OCI-LY3 (cell line): ENCODE measurements around the gene KLK7.

Source experiments
- H2AFZ ChIP-seq: fragments of 200-600, 300-600 bp; shearing (Covaris generic); 2 replicates; pipeline ENCODE4 v1.6.0; 2014; ENCODE audit warnings: antibody characterized with exemption, low read depth, low read length
- H3K27ac ChIP-seq: fragments of 200-600, 300-600 bp; sonication (generic); 2 replicates; pipeline ENCODE4 v1.5.1; 2014; ENCODE audit warnings: mild to moderate bottlenecking, low read length, moderate library complexity, mixed read lengths
- H3K27me3 ChIP-seq: fragments of 200-600, 300-600 bp; sonication (generic); 2 replicates; pipeline ENCODE4 v1.6.1; 2014; ENCODE audit warnings: low read depth, low read length, mixed read lengths
- H3K36me3 ChIP-seq: fragments of 200-600, 300-600 bp; sonication (generic); replicated peaks from 2 replicates; pipeline ENCODE3; 2014; ENCODE audit warnings: low read depth, low read length, mixed read lengths
- H3K4me1 ChIP-seq: fragments of 300-600, 200-600 bp; sonication (generic); 2 replicates; pipeline ENCODE4 v1.6.1; 2014; ENCODE audit warnings: low read length, mixed read lengths
- H3K4me2 ChIP-seq: fragments of 200-600, 300-600 bp; sonication (generic); 2 replicates; pipeline ENCODE4 v1.6.1; 2014; ENCODE audit warnings: low read length, mixed read lengths
- H3K4me3 ChIP-seq: fragments of 300-600, 200-600 bp; sonication (generic); 2 replicates; pipeline ENCODE4 v1.5.1; 2014; ENCODE audit warnings: antibody characterized with exemption, mild to moderate bottlenecking, low read length, moderate library complexity
- H3K79me2 ChIP-seq: fragments of 300-600, 200-600 bp; shearing (Covaris generic); 2 replicates; pipeline ENCODE4 v1.6.1; 2014; ENCODE audit warnings: mild to moderate bottlenecking, low read length, mixed read lengths
- H3K9ac ChIP-seq: fragments of 300-600, 200-600 bp; shearing (Covaris generic); 2 replicates; pipeline ENCODE4 v1.6.0; 2014; ENCODE audit warnings: mild to moderate bottlenecking, low read length, moderate library complexity
- H3K9me3 ChIP-seq: fragments of 200-600, 300-600 bp; shearing (Covaris generic); 2 replicates; pipeline ENCODE4 v1.6.1; 2014; ENCODE audit warnings: low read length, mixed read lengths; ENCODE audit not compliant: insufficient read depth
- H4K20me1 ChIP-seq: fragments of 200-600, 300-600 bp; sonication (generic); 2 replicates; pipeline ENCODE4 v1.6.1; 2016; ENCODE audit warnings: low read length, mixed read lengths; ENCODE audit not compliant: insufficient read depth
- CTCF ChIP-seq: fragments of 200-600, 300-600 bp; sonication (generic); IDR thresholded peaks from 2 replicates; pipeline ENCODE4 v1.5.1; 2014; ENCODE audit warnings: antibody characterized with exemption, low read length, low read depth
- EZH2phosphoT487 ChIP-seq: fragments of 200-600 bp; shearing (Covaris generic); IDR thresholded peaks from 2 replicates; pipeline ENCODE4 v1.6.1; 2018; ENCODE audit warnings: antibody characterized with exemption, mixed run types, low read depth

KLK7 gene

GRCh38 chr19:51012661-51013190 is 29.0 kb upstream of the KLK7 start:
- Histone ChIP-seq H3K9ac (no peak overlapping the region), H4K20me1 (no peaks in the 10 kb centered on the region), H3K27me3 (peaks cover 19% of the 10 kb centered on the region; the same call in 1 of the 2 replicates), H3K79me2 (no peaks in the 10 kb centered on the region), H2AFZ (no peak overlapping the region), H3K4me2 (no peak overlapping the region), H3K9me3 (no peaks in the 10 kb centered on the region), H3K36me3 (no peaks in the 10 kb centered on the region), H3K4me3 (no peak overlapping the region), H3K27ac (no peak overlapping the region), H3K4me1 (no peaks in the 10 kb centered on the region)
- no peak for TF ChIP-seq EZH2phosphoT487
- no peak for TF ChIP-seq CTCF

- Histone ChIP-seq H3K36me3 (no peaks in the 10 kb centered on the region), H2AFZ (no peak overlapping the region), H3K4me3 (no peak overlapping the region), H3K9ac (no peak overlapping the region), H3K79me2 (no peaks in the 10 kb centered on the region), H3K27ac (no peak overlapping the region), H3K4me1 (no peaks in the 10 kb centered on the region), H4K20me1 (no peaks in the 10 kb centered on the region), H3K27me3 (peaks cover 27% of the 10 kb centered on the region; the same call in 1 of the 2 replicates), H3K4me2 (no peak overlapping the region), H3K9me3 (no peaks in the 10 kb centered on the region)
- TF ChIP-seq EZH2phosphoT487, result no peak
- no peak for TF ChIP-seq CTCF
Observed at GRCh38 chr19:51010066-51010795, 26.5 kb upstream of the KLK7 start.

DNA sequence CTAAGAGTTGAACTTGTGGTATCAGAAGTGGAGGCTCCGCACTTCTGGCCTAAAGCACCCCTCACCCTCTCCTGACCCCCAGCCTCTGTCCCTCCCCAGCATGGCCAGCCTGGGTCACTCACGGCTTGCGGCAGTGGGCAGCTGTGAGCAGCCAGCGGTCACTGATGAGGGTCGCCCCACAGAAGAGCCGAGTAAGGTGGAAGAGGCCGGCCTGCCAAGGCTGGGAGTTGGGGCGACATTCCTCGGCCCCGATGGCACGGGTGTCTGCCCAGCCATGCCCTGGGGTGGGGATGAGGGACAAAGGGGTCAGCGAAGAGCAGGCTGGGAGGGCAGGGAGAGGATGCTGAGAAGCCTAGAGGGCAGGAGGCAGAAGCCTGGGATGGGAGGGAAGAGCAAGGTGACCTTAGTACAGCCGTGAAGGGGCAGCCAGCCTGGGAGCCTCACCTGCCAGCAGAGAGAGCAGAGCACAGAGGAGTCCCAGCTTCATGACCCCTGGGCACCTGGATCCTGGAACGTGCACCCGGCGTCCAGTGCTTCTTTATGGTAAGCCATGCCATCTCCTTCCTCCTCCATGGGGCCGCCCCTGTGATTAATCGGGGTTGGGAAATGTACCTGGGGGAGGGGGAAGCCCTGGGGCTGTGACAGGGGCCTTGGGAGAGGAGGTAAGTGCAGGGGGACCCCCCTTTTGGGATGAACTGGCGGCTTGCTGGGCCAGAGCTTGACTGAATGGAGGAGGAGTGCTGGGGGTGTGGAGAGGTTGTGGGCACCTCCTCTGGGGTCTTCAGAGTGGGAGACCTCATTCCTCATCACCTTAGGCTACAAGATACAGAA is 25.6 kb upstream of the KLK7 start:
- Histone ChIP-seq H4K20me1 (no peaks in the 10 kb centered on the region), H3K9ac (no peak overlapping the region), H3K79me2 (no peaks in the 10 kb centered on the region), H3K9me3 (no peaks in the 10 kb centered on the region), H3K27me3 (peaks cover 31% of the 10 kb centered on the region), H3K27ac (no peak overlapping the region), H3K36me3 (no peaks in the 10 kb centered on the region), H3K4me3 (no peak overlapping the region), H3K4me2 (no peak overlapping the region), H2AFZ (no peak overlapping the region), H3K4me1 (no peaks in the 10 kb centered on the region)
- TF ChIP-seq CTCF (no peak), EZH2phosphoT487 (no peak)

GRCh38 chr19:51007488-51007887 is 23.8 kb upstream of the KLK7 start:
- Histone ChIP-seq H3K36me3 (no peaks in the 10 kb centered on the region), H3K79me2 (no peaks in the 10 kb centered on the region), H3K4me3 (no peak overlapping the region), H3K27me3 (peaks cover 26% of the 10 kb centered on the region), H2AFZ (no peak overlapping the region), H3K4me1 (no peaks in the 10 kb centered on the region), H3K27ac (no peak overlapping the region), H3K4me2 (no peak overlapping the region), H3K9ac (no peak overlapping the region), H4K20me1 (no peaks in the 10 kb centered on the region), H3K9me3 (no peaks in the 10 kb centered on the region)
- no peak for TF ChIP-seq EZH2phosphoT487
- no peak for TF ChIP-seq CTCF
